ENCODE measurements around the gene HSPA4.

- TF ChIP-seq CTCF (IDR thresholded peaks at IDR 0.05; ENCODE audit: borderline replicate concordance, extremely low read depth, low read length, poor library complexity, severe bottlenecking): no peak
- TF ChIP-seq EZH2 (IDR thresholded peaks at IDR 0.05; ENCODE audit: borderline replicate concordance, low read depth, low read length, severe bottlenecking): no peak
These were observed 63.1 kb downstream of the HSPA4 start for GRCh38 chr5:133114933-133115310.
